Measurements from ENCODE around the gene EIF4G1. TPM values are rescaled to one million over a fixed set of nuclear protein-coding genes. Genes with fewer than 3 reads are reported as not detected.

Gene EIF4G1
- total RNA-seq, 1 experiment from 2014 or later: 321 TPM

- no peak for DNase-seq (ENCODE audit: low read depth)
Observed at GRCh38 chr3:184349563-184350470, 35.4 kb downstream of the EIF4G1 start.

- DNase-seq (ENCODE audit: low read depth): no peak
Observed at GRCh38 chr3:184350618-184351017, 36.2 kb downstream of the EIF4G1 start.

- no peak for DNase-seq (ENCODE audit: low read depth)
Observed at GRCh38 chr3:184351511-184352148, 37.2 kb downstream of the EIF4G1 start.

GRCh38 chr3:184352149-184352785 is 37.9 kb downstream of the EIF4G1 start:
- no peak for DNase-seq (ENCODE audit: low read depth)

GRCh38 chr3:184352897-184353545 is 38.6 kb downstream of the EIF4G1 start:
- DNase-seq (ENCODE audit: low read depth): no peak

GRCh38 chr3:184353546-184353941 is 39.1 kb downstream of the EIF4G1 start:
- no peak for DNase-seq (ENCODE audit: low read depth)

- DNase-seq (ENCODE audit: low read depth): no peak
Observed at GRCh38 chr3:184354121-184354728, 39.8 kb downstream of the EIF4G1 start.

- no peak for DNase-seq (ENCODE audit: low read depth)
Observed at GRCh38 chr3:184354754-184355153, 40.3 kb downstream of the EIF4G1 start.

GRCh38 chr3:184355261-184356040 is 41.0 kb downstream of the EIF4G1 start:
- DNase-seq (ENCODE audit: low read depth): no peak

GRCh38 chr3:184357248-184358123 is 43.1 kb downstream of the EIF4G1 start:
- DNase-seq (ENCODE audit: low read depth): no peak

GRCh38 chr3:184358124-184358767 is 43.8 kb downstream of the EIF4G1 start:
- no peak for DNase-seq (ENCODE audit: low read depth)

- DNase-seq (ENCODE audit: low read depth): no peak
Observed at GRCh38 chr3:184358921-184359350, 44.5 kb downstream of the EIF4G1 start.

- no peak for DNase-seq (ENCODE audit: low read depth)
Observed at GRCh38 chr3:184359610-184360009, 45.2 kb downstream of the EIF4G1 start.

GRCh38 chr3:184360070-184360928 is 45.9 kb downstream of the EIF4G1 start:
- DNase-seq (ENCODE audit: low read depth): no peak

GRCh38 chr3:184360929-184361531 is 46.6 kb downstream of the EIF4G1 start:
- no peak for DNase-seq (ENCODE audit: low read depth)

GRCh38 chr3:184361532-184361931 is 47.1 kb downstream of the EIF4G1 start, which contains the start of the genes CLCN2 and POLR2H:
Gene CLCN2, minus strand, starts transcription at chr3:184361605. Its CDS starts 126 bp downstream, at chr3:184361479.
Gene POLR2H, plus strand, starts transcription at chr3:184361710. Its CDS starts 1,783 bp downstream, at chr3:184363493.
- DNase-seq (ENCODE audit: low read depth): peak; percentile 60

- DNase-seq (ENCODE audit: low read depth): no peak
Observed at GRCh38 chr3:184361932-184362667, 47.7 kb downstream of the EIF4G1 start.

All from LHCN-M2 (cell line).